GM18870 (cell line): Measurements from ENCODE around the gene ATXN3.
"Not testable (repeated sequence)": the region's sequence is repeated elsewhere in the genome, so short reads cannot be mapped to it uniquely, and the experiment has no call there.

Experiments used
- ATAC-seq: cut with Tn5 transposase; IDR thresholded peaks from one replicate; pipeline ENCODE4 v1.9.1; 2021; ENCODE audit warnings: moderate library complexity; ENCODE audit not compliant: unreplicated experiment

ATXN3 gene

DNA sequence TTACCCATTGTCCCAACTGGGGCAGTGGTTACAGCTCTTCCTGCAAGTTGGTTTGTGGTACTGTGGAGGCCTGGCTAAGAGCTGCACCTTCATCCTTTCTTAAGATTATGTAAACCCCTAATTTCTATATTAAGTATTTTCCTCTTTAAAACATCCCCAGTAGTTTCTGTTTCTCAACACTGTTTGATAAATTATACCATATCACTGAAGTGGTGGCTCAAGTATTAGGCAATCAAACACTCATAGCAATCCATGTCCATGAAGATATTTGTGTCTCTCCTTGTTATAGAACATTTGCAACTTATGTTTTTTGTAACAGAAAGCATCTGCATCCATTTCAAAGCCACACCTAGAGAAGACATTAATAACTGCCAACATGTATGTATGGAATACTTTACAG lies 31.8 kb downstream of the ATXN3 start:
- no peak for ATAC-seq

DNA sequence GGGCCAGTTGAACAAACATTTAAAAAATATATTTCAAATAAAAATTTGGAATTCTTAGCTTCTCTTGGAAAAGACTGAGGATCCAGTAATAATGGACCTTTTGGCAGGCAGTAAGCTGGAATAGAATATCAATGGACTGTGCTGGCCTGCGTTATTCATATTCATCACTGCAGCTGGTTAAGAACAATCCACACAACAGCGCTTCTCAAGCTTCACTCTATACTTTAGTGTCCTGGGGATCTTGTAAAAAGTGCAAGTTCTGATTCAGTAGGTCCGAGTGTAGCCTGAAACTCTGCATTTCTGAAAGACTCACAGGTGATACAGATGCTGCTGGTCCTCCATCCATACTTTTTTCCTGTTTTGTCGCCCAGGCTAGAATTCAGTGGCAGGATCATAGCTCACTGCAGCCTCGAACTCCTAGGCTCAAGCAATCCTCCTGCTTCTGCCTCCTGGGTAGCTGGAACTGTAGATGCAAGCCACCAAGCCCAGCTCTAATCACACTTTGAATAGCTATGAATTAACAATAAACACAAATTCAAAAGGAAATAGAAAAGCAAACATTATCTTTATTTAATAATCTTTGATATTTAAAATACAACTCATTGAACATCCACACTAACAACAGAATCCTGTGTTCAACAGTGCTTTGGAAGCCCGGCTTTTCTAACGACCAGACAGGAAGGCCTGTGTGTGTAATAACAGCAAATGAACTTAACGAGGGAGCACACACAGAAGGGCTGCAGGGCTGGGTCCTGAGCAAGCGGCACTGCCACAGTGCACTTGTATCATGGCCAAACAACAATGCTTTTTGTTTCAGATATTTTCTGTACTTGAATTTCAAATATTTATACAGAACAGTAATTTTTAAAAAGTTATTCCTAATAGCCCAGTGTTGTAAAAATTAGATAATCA lies 48.1 kb downstream of the ATXN3 start:
- no peak for ATAC-seq

DNA sequence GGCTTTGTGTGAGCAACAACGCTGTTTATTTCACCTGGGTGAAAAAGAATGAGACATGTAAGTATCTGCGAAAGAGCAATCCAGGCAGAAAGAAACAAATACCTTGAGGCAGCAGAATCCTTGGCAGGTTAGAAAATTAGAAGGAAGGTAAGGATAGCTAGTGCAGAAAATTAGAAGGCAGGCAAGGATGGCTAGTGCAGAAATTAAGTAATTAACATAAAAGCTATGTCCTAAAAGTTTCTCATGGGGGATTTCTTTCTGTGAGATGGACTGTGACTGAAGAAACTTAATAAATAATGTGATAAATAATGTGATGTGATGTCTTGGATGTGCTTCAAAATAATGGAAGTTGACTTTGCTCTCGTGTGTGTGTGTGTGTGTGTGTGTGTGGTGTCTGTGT lies 56.6 kb downstream of the ATXN3 start:
- ATAC-seq, result no peak

DNA sequence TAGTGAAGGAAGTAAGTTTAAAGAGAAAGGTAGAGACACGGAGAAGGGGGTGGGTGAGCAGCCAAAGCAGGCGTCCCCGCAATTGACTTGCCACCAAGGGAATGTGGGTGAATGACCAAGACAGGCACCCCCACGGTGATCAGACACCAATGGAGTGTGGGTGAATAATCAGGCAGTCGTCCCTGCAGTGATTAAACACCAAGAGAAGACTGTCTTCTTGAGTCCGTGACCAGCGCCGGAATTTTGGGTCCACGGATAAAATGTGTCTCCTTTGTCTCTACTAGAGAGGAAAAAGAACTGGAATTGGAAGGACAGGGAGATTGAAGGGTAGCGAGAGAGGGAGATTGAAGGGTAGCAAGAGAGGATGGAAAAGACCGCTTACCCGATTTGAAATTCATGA lies 57.2 kb downstream of the ATXN3 start:
- not testable (repeated sequence) for ATAC-seq

DNA sequence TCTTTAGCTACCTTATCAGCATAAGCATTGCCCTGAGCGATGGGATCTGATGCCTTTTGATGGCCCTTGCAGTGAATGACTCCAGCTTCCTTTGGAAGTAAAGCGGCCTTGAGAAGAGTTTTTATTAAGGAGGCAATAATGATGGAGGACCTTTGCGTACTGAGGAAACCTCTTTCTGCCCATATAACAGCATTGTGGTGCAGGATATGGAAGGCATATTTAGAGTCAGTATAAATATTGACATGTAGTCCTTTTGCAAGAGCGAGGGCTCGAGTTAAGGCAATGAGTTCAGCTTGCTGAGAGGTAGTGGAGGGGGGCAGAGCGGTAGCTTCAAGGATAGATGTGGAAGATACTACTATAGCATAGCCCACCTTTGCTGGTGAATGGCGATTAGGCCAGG lies 60.5 kb downstream of the ATXN3 start:
- ATAC-seq, result not testable (repeated sequence)

DNA sequence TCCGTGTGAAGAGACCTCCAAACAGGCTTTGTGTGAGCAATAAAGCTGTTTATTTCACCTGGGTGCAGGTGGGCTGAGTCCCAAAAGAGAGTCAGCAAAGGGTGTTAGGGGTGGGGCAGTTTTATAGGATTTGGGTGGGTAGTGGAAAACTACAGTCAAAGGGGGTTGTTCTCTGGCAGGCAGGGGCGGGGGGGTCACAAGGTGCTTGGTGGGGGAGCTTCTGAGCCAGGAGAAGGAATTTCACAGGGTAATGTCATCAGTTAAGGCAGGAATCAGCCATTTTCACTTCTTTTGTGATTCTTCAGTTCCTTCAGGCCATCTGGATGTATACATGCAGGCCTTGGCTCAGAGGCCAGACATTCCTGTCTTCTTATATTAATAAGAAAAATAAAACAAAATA lies 64.6 kb downstream of the ATXN3 start:
- ATAC-seq, result not testable (repeated sequence)

DNA sequence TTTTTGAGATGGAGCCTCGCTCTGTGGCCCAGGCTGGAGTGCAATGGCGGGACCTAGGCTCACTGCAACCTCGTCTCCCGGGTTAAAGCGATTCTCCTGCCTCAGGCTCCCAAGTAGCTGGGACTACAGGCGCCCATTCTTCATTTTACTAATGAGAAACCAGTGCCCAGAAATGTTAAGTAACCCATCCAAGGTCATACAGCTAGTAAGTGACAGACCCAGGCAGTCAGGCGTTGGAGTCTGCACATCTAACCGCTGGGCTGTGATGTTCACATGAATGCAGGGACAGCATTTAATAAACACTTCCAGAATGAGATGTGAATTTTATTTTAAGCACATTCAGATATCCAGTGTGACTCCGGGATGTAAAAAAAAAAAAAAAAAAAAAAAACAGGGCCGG lies 65.2 kb downstream of the ATXN3 start:
- ATAC-seq, result no peak

DNA sequence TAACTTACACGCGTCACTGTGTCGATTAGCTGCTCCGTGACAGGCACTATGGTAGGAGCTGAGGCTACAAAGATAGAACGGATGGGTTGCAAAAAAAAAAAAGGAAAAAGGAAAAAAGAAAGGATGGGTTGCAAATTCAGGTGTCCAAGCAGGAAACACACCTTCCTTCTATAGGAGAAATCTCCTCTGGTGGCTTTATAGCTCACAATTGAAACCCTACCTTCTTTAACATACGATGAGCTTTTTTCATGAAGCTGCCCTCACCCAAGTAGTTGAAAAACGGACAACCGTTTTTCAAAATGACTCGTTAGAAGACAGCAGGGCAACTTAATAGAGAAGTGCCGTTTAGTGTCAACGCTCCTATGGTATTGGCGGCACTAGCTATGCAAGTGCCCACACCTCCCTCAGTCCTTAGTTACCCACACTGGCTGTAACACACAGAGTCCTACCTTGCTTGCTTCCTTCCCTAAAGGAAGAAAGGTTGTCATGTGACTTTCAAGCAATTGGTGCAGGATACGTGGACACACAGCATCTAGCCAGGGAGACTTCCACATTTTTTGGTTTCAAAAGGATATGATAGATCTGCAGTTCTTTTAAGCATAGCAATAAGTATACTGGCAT lies 65.8 kb downstream of the ATXN3 start:
- ATAC-seq, result peak; percentile 3

DNA sequence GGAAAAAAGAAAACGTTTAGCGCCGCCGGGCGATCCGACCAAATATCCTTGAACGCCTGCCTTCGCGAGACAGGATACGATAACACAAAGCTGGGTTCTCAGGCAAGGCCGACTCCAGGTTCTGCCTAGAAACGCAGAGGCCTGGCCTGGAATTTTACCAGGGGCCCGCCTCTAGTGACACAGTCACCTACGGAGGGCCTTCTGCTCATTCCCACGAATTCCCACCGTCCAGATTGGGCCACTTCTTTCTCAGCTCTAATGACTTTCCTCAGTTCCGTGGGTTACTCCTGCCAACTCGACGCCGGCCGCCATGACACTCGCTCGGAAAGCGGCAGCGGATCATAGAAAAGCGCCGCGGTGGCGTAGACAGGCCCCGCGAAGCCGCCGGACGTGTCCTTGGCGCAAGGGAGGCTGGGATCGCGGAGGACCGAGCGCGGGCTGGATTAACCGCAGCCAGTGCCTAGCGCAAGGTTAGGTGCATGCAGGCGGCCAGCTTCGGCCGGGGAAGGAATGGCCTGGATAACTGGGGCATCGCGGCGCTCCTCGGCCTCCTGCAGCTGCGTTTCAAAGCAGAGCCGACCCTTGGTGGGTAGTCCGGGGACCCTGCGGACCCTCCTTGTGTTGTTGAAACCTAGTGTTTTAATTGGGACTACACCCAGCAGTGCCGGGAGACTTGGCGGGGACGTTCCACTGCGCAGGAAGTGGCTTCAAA lies 66.5 kb downstream of the ATXN3 start, which contains the start of gene TRIP11:
Gene TRIP11, minus strand, starts transcription at position 341 of the 712 bp plus-strand sequence. CDS start 374 bp downstream, outside the sequence.
- ATAC-seq, result peak; percentile 85

DNA sequence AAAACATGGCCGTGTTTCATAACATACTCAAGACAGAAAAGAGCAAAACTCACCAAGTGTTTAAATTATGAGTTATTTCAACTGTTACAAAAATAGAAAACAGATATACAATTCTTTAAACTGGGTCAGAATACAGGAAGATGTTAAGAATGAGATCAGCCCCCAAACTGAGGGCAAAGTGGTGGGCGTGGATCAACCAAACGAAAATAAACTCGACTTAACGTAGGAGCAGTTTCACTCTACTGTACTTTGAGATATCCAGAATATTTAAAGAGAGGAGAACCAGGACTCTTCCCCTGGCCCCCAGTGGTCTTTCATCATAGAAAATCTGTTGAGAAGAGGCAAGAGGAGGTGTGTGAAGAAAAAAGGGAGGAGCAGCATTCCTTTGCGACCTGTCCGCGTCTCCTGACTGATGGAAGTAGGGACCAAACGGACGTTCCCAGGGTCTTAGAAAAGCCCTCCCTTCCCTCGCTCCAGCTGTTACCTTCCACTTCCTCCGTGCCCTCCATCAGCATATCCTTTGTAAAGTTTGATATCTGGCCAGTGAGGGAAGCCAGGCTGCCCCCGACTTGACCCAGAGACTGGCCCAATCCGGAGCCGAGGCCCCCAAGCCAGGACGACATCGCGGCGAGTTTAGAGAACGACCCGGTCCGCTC lies 67.2 kb downstream of the ATXN3 start:
- no peak for ATAC-seq

DNA sequence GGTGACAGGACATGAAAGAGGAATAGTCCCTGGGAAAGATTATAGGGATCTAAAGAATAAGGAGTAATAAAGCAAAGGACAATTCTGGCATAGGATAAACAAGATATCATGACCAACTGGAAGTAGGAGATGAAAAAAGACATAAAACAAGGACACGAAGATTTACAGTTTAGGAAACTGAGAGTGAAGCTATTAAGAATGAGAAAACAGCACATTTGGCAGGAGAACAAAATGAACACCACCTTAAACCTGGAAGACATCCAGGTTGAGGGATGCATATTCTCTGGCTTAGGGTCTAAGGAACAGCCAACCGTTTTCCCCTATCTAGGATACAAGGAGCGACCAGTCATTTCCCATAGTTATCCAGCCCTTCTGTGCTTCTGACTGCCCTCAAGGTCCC lies 68.4 kb downstream of the ATXN3 start:
- ATAC-seq, result no peak

DNA sequence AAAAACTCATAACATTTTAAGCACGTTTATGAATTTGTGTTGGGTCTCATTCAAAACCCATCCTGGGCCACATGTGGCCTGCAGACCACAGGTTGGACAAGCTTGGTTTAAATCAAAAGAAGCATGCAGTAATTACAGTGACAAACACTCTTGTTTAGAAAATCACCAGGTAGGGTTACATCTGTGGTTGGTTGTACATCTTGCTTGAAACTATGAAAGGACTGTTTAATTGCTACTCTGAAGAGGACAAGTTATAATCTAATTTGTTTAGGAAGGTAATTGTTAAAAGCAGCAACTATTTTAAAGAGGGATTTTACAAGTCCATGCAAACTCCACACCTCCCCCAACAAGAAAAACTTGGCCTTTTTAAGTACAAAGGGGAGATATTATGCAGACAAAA lies 70.5 kb downstream of the ATXN3 start:
- ATAC-seq, result no peak

DNA sequence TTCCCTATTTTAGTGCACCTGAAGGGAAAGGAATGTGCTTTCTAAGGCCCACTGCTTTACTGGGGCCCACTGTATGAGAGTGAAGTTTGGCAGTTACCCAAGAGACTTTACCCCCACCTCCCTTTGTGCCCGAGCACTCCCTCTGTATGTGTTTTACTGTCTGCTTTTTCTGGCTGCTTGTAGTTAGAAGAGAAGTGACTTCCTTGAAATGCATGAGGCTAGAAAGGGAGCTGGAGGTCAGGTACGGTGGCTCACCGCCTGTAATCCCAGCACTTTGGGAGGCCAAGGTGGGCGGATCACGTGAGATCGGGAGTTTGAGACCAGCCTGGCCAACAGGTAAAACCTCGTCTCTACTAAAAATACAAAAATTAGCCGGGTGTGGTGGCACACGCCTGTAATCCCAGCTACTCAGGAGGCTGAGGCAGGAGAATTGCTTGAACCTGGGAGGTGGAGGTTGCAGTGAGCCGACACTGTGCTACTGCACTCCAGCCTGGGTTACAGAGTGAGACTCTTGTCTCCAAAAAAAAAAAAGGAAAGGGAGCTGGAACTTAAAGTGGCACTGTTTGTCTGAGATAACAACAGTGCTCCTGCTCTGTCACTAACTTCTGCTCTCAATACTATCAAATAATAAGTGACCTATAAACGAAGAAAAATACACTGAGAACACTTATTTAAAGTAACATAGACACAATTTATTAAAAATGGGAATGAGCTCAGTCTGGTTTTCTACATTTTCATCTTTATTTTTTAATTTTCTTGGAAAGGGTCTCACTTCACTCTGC lies 72.3 kb downstream of the ATXN3 start:
- ATAC-seq, result no peak

DNA sequence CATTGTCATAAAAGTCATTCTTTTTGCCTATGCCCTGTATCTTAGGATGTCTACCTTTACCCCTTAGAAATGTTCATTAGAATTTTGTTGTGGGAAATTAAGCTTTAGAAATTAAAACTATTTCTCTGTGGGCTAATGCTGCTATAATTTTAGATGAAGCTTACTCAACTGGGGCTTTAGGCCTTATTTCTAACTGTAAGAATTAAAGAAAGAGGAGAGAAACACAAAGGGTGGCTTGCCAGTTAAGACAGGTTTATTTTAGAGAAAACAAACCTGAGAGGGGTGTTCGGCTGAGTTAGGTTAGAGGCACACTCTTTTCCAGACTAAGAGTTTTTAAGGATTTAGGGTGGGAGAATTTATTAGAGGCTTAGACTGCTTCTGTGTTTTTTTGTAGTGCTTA lies 72.9 kb downstream of the ATXN3 start:
- ATAC-seq, result no peak

DNA sequence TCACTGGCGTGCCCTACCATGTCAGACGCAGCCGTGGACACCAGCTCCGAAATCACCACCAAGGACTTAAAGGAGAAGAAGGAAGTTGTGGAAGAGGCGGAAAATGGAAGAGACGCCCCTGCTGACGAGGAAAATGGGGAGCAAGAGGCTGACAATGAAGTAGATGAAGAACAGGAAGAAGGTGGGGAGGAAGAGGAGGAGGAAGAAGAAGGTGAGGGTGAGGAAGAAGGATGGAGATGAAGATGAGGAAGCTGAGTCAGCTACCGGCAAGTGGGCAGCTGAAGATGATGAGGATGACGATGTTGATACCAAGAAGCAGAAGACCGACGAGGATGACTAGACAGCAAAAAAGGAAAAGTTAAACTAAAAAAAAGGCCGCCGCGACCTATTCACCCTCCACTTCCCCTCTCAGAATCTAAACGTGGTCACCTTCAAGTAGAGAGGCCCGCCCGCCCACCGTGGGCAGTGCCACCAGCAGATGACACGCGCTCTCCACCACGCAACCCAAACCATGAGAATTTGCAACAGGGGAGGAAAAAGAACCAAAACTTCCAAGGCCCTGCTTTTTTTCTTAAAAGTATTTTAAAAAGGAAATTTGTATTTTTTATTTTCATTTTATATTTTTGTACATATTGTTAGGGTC lies 79.7 kb downstream of the ATXN3 start:
- no peak for ATAC-seq

DNA sequence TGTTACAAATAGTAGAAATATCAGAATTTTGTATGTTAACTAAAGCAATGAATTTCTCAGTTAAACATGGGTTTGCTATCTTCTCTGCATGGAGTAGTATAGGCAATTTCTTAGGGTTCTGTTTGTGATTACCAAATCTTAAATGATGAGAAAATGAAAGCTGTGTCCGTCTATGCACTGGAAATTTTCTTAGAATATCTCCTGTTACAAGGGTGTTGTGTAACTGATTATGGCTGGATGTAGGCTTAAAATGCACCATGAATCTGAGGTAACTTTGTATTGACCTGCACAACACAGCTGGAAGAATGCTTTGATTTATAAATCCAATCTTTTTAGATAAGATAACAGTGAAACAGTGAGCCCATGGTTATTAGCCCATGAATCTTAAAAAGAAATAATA lies 84.3 kb downstream of the ATXN3 start:
- no peak for ATAC-seq

DNA sequence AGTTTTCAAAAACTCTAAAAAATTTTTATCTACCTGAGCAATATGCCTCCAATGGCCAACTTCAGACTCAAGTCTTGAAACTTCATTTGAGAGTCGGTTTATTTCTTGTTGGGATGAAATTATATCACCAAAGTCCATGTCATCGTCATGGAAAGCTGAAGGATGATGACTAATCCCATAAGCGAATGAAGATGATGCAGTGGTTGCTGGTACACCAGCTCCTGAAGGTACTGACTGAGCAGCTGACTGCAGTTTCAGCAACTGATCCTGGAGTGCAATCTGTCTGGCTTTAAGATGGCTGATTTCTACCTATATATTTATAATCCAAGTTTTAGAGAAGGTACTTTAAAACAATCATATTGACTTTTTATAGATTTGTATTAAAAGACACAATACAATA lies 84.9 kb downstream of the ATXN3 start:
- no peak for ATAC-seq

DNA sequence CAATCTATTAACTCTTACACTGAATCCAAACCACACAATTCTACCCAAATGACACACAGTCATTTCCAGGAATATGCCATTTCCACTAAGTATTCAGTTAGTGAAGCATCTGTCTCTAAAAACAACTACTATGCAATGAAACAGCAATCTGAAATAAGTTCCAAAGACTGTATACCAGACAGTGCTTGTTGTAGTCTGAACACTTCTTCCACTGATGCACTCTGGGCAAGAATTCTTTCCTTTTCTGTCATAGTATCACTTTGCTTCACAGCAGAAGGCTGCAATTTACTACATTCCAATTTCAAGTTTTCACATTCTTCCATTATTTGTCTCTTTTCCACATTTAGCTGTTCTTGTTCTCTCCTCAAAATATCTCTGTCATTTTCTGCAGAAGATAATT lies 92.3 kb downstream of the ATXN3 start:
- ATAC-seq, result no peak

DNA sequence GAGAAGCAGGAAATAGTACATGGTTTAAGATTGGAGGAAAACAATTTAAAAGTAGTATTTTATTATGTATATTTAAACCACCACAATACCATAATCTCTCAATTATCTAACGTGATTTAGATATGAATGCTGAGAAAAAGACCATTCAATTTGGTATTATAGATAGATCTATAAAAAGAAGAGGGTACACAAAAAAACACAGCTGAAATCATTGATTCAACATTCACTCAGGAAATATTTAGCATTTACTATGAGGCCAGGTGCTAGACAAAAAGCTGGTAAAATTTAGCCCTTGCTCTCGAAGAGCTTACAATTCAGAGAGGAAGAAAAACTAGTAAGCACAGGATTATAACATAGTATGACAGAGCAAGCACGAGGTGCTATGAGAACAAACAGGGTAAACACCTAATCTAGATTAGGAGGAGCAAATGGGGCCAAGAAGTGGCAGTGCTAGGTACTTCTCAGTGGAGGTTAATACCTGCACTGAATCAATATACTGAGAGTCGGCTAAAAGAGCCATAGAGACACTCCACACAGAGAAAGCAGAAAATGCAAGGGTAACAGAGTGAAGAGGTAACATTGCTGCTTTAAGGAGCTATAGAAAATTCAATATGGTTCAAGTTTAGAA lies 94.1 kb downstream of the ATXN3 start:
- ATAC-seq, result no peak
